Ishikawa (cell line): ENCODE measurements around the gene APC.

Experiments
- CEBPB ChIP-seq: IDR thresholded peaks from 2 replicates; pipeline ENCODE4 v1.6.1; 2012
- CREB1 ChIP-seq: IDR thresholded peaks from 2 replicates; pipeline ENCODE4 v1.6.1; 2012; ENCODE audit warnings: low read depth
- EGR1 ChIP-seq: IDR thresholded peaks from 2 replicates; pipeline ENCODE4 v1.6.1; 2012
- EP300 ChIP-seq: IDR thresholded peaks from 2 replicates; pipeline ENCODE4 v1.6.1; 2012; ENCODE audit warnings: borderline replicate concordance
- FOXM1 ChIP-seq: IDR thresholded peaks from 2 replicates; pipeline ENCODE4 v1.6.1; 2012; ENCODE audit warnings: low read depth, borderline replicate concordance
- NFIC ChIP-seq: IDR thresholded peaks from 2 replicates; pipeline ENCODE4 v1.6.1; 2012
- RAD21 ChIP-seq: IDR thresholded peaks from 2 replicates; pipeline ENCODE4 v1.6.1; 2012; ENCODE audit warnings: low read depth
- TAF1 ChIP-seq: IDR thresholded peaks from 2 replicates; pipeline ENCODE4 v1.6.1; 2012; ENCODE audit warnings: low read depth, mild to moderate bottlenecking
- TCF12 ChIP-seq: IDR thresholded peaks from 2 replicates; pipeline ENCODE4 v1.6.1; 2012; ENCODE audit warnings: low read depth
- TEAD4 ChIP-seq: IDR thresholded peaks from 2 replicates; pipeline ENCODE4 v1.6.1; 2012
- YY1 ChIP-seq: IDR thresholded peaks from 2 replicates; pipeline ENCODE4 v1.6.1; 2012; ENCODE audit warnings: low read depth
- ZBTB7A ChIP-seq: IDR thresholded peaks from 2 replicates; pipeline ENCODE4 v1.6.1; 2012; ENCODE audit warnings: low read depth
- TF ChIP-seq, protein P1 (sequence below): IDR thresholded peaks from 2 replicates; pipeline ENCODE4 v1.6.1; 2012
- TF ChIP-seq, protein P2 (sequence below): IDR thresholded peaks from 2 replicates; pipeline ENCODE4 v1.6.1; 2012; ENCODE audit warnings: low read depth, mild to moderate bottlenecking
- TF ChIP-seq, protein P3 (sequence below): IDR thresholded peaks from 2 replicates; pipeline ENCODE4 v1.6.1; 2012

The APC gene

DNA sequence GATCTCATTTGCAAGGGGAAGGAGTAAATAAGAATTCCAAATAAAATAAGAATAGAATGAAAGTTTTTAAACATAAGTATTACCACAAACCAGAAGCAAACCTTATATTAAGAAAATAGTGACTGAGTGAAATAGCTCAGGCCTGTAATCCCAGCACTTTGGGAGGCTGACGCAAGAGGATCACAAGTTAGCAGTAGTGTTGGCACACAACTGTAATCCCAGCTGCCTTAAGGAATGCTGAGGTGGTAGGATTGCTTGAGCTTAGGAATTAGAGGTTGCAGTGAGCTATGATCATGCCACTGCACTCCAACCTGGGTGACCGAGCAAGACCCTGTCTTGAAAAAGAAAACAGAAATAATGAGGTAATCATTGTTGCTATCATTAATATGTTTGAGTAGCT is 47.0 kb downstream of the APC start:
- no peak for TF ChIP-seq RAD21
- TF ChIP-seq EGR1, result no peak
- TF ChIP-seq TAF1, result no peak
- TF ChIP-seq, protein P1, sequence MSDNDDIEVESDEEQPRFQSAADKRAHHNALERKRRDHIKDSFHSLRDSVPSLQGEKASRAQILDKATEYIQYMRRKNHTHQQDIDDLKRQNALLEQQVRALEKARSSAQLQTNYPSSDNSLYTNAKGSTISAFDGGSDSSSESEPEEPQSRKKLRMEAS, result no peak
- TF ChIP-seq, protein P2, sequence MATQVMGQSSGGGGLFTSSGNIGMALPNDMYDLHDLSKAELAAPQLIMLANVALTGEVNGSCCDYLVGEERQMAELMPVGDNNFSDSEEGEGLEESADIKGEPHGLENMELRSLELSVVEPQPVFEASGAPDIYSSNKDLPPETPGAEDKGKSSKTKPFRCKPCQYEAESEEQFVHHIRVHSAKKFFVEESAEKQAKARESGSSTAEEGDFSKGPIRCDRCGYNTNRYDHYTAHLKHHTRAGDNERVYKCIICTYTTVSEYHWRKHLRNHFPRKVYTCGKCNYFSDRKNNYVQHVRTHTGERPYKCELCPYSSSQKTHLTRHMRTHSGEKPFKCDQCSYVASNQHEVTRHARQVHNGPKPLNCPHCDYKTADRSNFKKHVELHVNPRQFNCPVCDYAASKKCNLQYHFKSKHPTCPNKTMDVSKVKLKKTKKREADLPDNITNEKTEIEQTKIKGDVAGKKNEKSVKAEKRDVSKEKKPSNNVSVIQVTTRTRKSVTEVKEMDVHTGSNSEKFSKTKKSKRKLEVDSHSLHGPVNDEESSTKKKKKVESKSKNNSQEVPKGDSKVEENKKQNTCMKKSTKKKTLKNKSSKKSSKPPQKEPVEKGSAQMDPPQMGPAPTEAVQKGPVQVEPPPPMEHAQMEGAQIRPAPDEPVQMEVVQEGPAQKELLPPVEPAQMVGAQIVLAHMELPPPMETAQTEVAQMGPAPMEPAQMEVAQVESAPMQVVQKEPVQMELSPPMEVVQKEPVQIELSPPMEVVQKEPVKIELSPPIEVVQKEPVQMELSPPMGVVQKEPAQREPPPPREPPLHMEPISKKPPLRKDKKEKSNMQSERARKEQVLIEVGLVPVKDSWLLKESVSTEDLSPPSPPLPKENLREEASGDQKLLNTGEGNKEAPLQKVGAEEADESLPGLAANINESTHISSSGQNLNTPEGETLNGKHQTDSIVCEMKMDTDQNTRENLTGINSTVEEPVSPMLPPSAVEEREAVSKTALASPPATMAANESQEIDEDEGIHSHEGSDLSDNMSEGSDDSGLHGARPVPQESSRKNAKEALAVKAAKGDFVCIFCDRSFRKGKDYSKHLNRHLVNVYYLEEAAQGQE, result no peak
- TF ChIP-seq ZBTB7A, result no peak
- TF ChIP-seq, protein P3, sequence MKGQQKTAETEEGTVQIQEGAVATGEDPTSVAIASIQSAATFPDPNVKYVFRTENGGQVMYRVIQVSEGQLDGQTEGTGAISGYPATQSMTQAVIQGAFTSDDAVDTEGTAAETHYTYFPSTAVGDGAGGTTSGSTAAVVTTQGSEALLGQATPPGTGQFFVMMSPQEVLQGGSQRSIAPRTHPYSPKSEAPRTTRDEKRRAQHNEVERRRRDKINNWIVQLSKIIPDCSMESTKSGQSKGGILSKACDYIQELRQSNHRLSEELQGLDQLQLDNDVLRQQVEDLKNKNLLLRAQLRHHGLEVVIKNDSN, result no peak
- no peak for TF ChIP-seq EP300
- no peak for TF ChIP-seq CREB1
- no peak for TF ChIP-seq TCF12
- no peak for TF ChIP-seq YY1
- TF ChIP-seq CEBPB, result no peak
- no peak for TF ChIP-seq TEAD4
- TF ChIP-seq NFIC, result no peak
- no peak for TF ChIP-seq FOXM1

DNA sequence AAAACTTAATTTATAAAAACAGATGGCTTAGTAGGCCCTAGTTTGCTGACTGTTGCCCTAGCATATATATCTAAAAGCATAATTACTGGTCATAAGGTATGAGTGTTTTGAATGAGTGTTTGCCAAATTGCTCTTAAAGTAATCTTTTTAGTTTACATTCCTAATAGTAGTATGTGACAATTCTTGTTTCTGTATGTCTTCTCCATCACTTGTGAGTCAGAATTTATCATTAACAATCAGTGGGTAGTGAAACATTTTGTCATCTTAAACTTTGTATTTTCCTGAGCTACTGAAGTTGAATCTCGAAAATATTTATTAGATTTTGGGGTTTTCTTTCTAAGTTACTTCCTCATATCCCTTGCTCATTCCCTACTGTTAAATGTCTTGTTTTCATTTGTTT is 49.6 kb downstream of the APC start:
- TF ChIP-seq, protein P2, result no peak
- TF ChIP-seq TAF1 (no peak), TCF12 (no peak), EGR1 (no peak), FOXM1 (no peak), YY1 (no peak), NFIC (no peak)
- TF ChIP-seq, protein P1, result no peak

DNA sequence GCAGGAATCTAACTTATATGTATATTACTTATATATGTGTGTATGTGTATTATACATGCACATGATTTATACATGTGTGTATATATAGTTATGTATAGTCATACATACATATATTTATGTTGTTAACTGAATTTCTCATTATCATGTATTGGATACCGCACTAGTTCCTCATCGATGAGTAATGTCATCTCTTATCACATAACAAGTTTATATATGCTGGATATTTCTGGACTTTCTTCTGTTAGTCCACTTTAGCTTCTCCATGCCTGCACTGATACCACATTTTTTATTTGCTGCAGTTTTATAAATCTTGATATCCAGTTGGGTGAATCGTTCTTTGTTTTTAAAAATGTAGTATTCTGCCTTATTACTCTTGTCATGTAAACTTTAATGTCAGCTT is 50.2 kb downstream of the APC start:
- no peak for TF ChIP-seq EP300
- no peak for TF ChIP-seq FOXM1
- TF ChIP-seq RAD21, result no peak
- no peak for TF ChIP-seq CREB1
- TF ChIP-seq, protein P2, result no peak
- no peak for TF ChIP-seq TCF12
- no peak for TF ChIP-seq TEAD4
- no peak for TF ChIP-seq EGR1
- TF ChIP-seq CEBPB, result no peak
- TF ChIP-seq YY1, result no peak
- no peak for TF ChIP-seq ZBTB7A
- TF ChIP-seq, protein P3, result no peak

DNA sequence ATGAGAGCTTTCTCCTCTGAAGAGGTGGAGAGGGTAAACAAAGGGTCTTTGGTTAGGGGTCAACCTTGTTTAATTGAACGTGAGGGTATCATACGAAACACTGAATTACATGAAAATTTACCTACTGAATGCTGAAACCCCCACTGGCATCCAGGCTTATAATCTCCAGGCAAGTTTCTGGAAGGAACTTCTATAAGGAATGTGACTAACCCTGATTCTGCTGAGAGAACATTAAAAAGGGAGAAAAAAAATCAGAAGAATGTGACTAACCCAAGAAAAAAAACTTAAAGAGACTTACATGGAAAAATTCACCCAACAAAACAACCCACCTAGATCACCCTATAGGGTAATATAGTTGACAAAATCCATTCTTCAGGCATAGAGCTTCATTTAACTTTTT is 55.5 kb downstream of the APC start:
- TF ChIP-seq RAD21 (no peak), TAF1 (no peak), ZBTB7A (no peak), CEBPB (no peak), YY1 (no peak), EP300 (no peak), NFIC (no peak), FOXM1 (no peak), TCF12 (no peak), TEAD4 (no peak), CREB1 (no peak), EGR1 (no peak)
- TF ChIP-seq, protein P3, result no peak
- TF ChIP-seq, protein P2, result no peak
- TF ChIP-seq, protein P1, result no peak
